ENCODE results near the gene KAT8.

The KAT8 gene

GRCh38 chr16:31108794-31109558, 8.5 kb upstream of the KAT8 start:
- DNase-seq, result no peak

- no peak for DNase-seq
These were observed 7.8 kb upstream of the KAT8 start for GRCh38 chr16:31109622-31110021.

GRCh38 chr16:31110106-31111034, 7.1 kb upstream of the KAT8 start:
- no peak for DNase-seq

GRCh38 chr16:31111881-31112466, 5.5 kb upstream of the KAT8 start:
- DNase-seq, result no peak

- no peak for DNase-seq
These were observed 4.8 kb upstream of the KAT8 start for GRCh38 chr16:31112711-31113110.

GRCh38 chr16:31113121-31114120, 4.0 kb upstream of the KAT8 start:
- DNase-seq, result no peak

- no peak for DNase-seq
These were observed 3.0 kb upstream of the KAT8 start for GRCh38 chr16:31114468-31114867.

GRCh38 chr16:31118223-31119155, 1.0 kb downstream of the KAT8 start:
- DNase-seq, result no peak

GRCh38 chr16:31120129-31120528, 2.7 kb downstream of the KAT8 start:
- no peak for DNase-seq

- DNase-seq, result no peak
These were observed 8.4 kb downstream of the KAT8 start for GRCh38 chr16:31125844-31126243.

GRCh38 chr16:31127182-31127581, 9.7 kb downstream of the KAT8 start:
- DNase-seq, result no peak

- peak; percentile 33 for DNase-seq
These were observed 11.5 kb downstream of the KAT8 start for GRCh38 chr16:31128711-31129567.

- DNase-seq, result no peak
These were observed 12.3 kb downstream of the KAT8 start for GRCh38 chr16:31129568-31130335.

- no peak for DNase-seq
These were observed 12.9 kb downstream of the KAT8 start for GRCh38 chr16:31130336-31130891.

- DNase-seq, result no peak
These were observed 13.4 kb downstream of the KAT8 start for GRCh38 chr16:31130899-31131298.

GRCh38 chr16:31131416-31131815, 14.0 kb downstream of the KAT8 start:
- DNase-seq, result no peak

- DNase-seq, result no peak
These were observed 14.4 kb downstream of the KAT8 start for GRCh38 chr16:31131841-31132271.

GRCh38 chr16:31132303-31132979, 15.0 kb downstream of the KAT8 start:
- DNase-seq, result no peak

Measured in CD4-positive, alpha-beta T cell treated with Interleukin-10 for 1 hour (primary cell).